AG08396 (cell line): ENCODE data around the gene NTN3.

ENCODE experiments used
- DNase-seq: peaks from one replicate; pipeline ENCODE4 v3.0.0; 2012; ENCODE audit warnings: low spot score, mixed read lengths

NTN3 gene

GRCh38 chr16:2514333-2515179 is 43.5 kb downstream of the NTN3 start:
- DNase-seq: peak; percentile 43

GRCh38 chr16:2515180-2515851 is 44.2 kb downstream of the NTN3 start:
- DNase-seq: peak; percentile 51

- no peak for DNase-seq
Observed at GRCh38 chr16:2516391-2517240, 45.5 kb downstream of the NTN3 start.

- DNase-seq: no peak
Observed at GRCh38 chr16:2517954-2518605, 47.0 kb downstream of the NTN3 start.

- DNase-seq: no peak
Observed at GRCh38 chr16:2518823-2519710, 48.0 kb downstream of the NTN3 start.

- DNase-seq: no peak
Observed at GRCh38 chr16:2519711-2520080, 48.6 kb downstream of the NTN3 start.

GRCh38 chr16:2520097-2520783 is 49.1 kb downstream of the NTN3 start, which contains the start of gene AMDHD2:
TSS of gene AMDHD2 (plus strand) at chr16:2520371. CDS start at chr16:2520459, 88 bp downstream.
- peak; percentile 98 for DNase-seq

- peak; percentile 53 for DNase-seq
Observed at GRCh38 chr16:2520784-2521531, 49.9 kb downstream of the NTN3 start.
